RWPE2 (cell line): ENCODE results near the gene NUP210.

Experiments used
- ATAC-seq: fragments of 200-7000 bp; cut with Tn5 transposase; 3 replicates; pipeline ENCODE4 v1.9.1; 2021; ENCODE audit warnings: low read depth
- DNase-seq: peaks from one replicate; pipeline ENCODE4 v3.0.0-alpha.2; 2020; ENCODE audit warnings: low spot score
- H3K27ac ChIP-seq: fragments of 450-650 bp; 2 replicates; pipeline ENCODE4 v1.5.1; 2017; ENCODE audit warnings: mild to moderate bottlenecking; ENCODE audit not compliant: poor library complexity, severe bottlenecking
- H3K27me3 ChIP-seq: fragments of 250-450 bp; sonication (Bioruptor Pico); 2 replicates; pipeline ENCODE4 v1.5.1; 2021; ENCODE audit warnings: mild to moderate bottlenecking, moderate library complexity; ENCODE audit not compliant: insufficient read depth, poor library complexity, severe bottlenecking
- H3K36me3 ChIP-seq: fragments of 250-450 bp; sonication (Bioruptor Pico); 2 replicates; pipeline ENCODE4 v1.5.1; 2020; ENCODE audit warnings: low read depth, mild to moderate bottlenecking, moderate library complexity
- H3K4me1 ChIP-seq: fragments of 250-450 bp; sonication (Bioruptor Pico); 2 replicates; pipeline ENCODE4 v1.5.1; 2021; ENCODE audit warnings: mild to moderate bottlenecking, moderate library complexity; ENCODE audit not compliant: insufficient read depth, poor library complexity, severe bottlenecking
- H3K4me3 ChIP-seq: fragments of 250-450 bp; sonication (Bioruptor Pico); 2 replicates; pipeline ENCODE4 v1.5.1; 2021; ENCODE audit warnings: mild to moderate bottlenecking, moderate library complexity; ENCODE audit not compliant: severe bottlenecking
- H3K9me3 ChIP-seq: fragments of 250-450 bp; sonication (Bioruptor Pico); 2 replicates; pipeline ENCODE4 v1.5.1; 2021; ENCODE audit warnings: mild to moderate bottlenecking, moderate library complexity; ENCODE audit not compliant: severe bottlenecking
- CTCF ChIP-seq: fragments of 450-650 bp; IDR thresholded peaks from one replicate; pipeline ENCODE4 v1.5.1; 2017; ENCODE audit warnings: mild to moderate bottlenecking, moderate library complexity; ENCODE audit not compliant: poor library complexity, severe bottlenecking

NUP210 gene

GRCh38 chr3:13393427-13394360, 26.4 kb downstream of the NUP210 start:
- Histone ChIP-seq H3K4me3 (no peak overlapping the region), H3K36me3 (no peaks in the 10 kb centered on the region; the same call in 1 of the 2 replicates), H3K9me3 (no peaks in the 10 kb centered on the region), H3K4me1 (no peaks in the 10 kb centered on the region), H3K27me3 (no peaks in the 10 kb centered on the region), H3K27ac (no peak overlapping the region)
- no peak for ATAC-seq
- TF ChIP-seq CTCF, result no peak
- DNase-seq, result no peak

- no peaks in the 10 kb centered on the region for H3K9me3 ChIP-seq
- no peaks in the 10 kb centered on the region for H3K27me3 ChIP-seq
- TF ChIP-seq CTCF, result no peak
- H3K36me3 ChIP-seq, result no peaks in the 10 kb centered on the region
- H3K4me1 ChIP-seq, result no peaks in the 10 kb centered on the region
- H3K4me3 ChIP-seq, result no peak overlapping the region
- ATAC-seq (no peak), DNase-seq (no peak)
- H3K27ac ChIP-seq, result no peak overlapping the region
These were observed 28.8 kb downstream of the NUP210 start for GRCh38 chr3:13391308-13391707.

- no peak overlapping the region for H3K4me3 ChIP-seq
- no peaks in the 10 kb centered on the region for H3K9me3 ChIP-seq
- no peaks in the 10 kb centered on the region for H3K4me1 ChIP-seq
- TF ChIP-seq CTCF, result no peak
- H3K27me3 ChIP-seq, result no peaks in the 10 kb centered on the region
- no peak overlapping the region for H3K27ac ChIP-seq
- no peaks in the 10 kb centered on the region for H3K36me3 ChIP-seq
- DNase-seq (no peak), ATAC-seq (no peak)
These were observed 30.7 kb downstream of the NUP210 start for GRCh38 chr3:13389378-13389777.

GRCh38 chr3:13388816-13389215, 31.3 kb downstream of the NUP210 start:
- ATAC-seq (no peak), DNase-seq (no peak)
- TF ChIP-seq CTCF, result no peak
- no peaks in the 10 kb centered on the region for H3K9me3 ChIP-seq
- no peaks in the 10 kb centered on the region for H3K36me3 ChIP-seq
- H3K4me3 ChIP-seq, result no peak overlapping the region
- H3K4me1 ChIP-seq, result no peaks in the 10 kb centered on the region
- H3K27me3 ChIP-seq, result no peaks in the 10 kb centered on the region
- H3K27ac ChIP-seq, result no peak overlapping the region

GRCh38 chr3:13385373-13385965, 34.7 kb downstream of the NUP210 start:
- H3K4me3 ChIP-seq, result no peak overlapping the region
- H3K27ac ChIP-seq, result no peak overlapping the region
- H3K4me1 ChIP-seq, result no peaks in the 10 kb centered on the region
- no peaks in the 10 kb centered on the region for H3K36me3 ChIP-seq
- no peak for DNase-seq
- ATAC-seq, result no peak
- no peaks in the 10 kb centered on the region for H3K27me3 ChIP-seq
- no peaks in the 10 kb centered on the region for H3K9me3 ChIP-seq
- TF ChIP-seq CTCF, result no peak
